OCI-LY3 (cell line): Measurements from ENCODE around the gene MTFR1L.

Experiments used
- CTCF ChIP-seq: fragments of 200-600, 300-600 bp; sonication (generic); IDR thresholded peaks from 2 replicates; pipeline ENCODE4 v1.5.1; 2014; ENCODE audit warnings: antibody characterized with exemption, low read length, low read depth
- EZH2phosphoT487 ChIP-seq: fragments of 200-600 bp; shearing (Covaris generic); IDR thresholded peaks from 2 replicates; pipeline ENCODE4 v1.6.1; 2018; ENCODE audit warnings: antibody characterized with exemption, mixed run types, low read depth

DNA sequence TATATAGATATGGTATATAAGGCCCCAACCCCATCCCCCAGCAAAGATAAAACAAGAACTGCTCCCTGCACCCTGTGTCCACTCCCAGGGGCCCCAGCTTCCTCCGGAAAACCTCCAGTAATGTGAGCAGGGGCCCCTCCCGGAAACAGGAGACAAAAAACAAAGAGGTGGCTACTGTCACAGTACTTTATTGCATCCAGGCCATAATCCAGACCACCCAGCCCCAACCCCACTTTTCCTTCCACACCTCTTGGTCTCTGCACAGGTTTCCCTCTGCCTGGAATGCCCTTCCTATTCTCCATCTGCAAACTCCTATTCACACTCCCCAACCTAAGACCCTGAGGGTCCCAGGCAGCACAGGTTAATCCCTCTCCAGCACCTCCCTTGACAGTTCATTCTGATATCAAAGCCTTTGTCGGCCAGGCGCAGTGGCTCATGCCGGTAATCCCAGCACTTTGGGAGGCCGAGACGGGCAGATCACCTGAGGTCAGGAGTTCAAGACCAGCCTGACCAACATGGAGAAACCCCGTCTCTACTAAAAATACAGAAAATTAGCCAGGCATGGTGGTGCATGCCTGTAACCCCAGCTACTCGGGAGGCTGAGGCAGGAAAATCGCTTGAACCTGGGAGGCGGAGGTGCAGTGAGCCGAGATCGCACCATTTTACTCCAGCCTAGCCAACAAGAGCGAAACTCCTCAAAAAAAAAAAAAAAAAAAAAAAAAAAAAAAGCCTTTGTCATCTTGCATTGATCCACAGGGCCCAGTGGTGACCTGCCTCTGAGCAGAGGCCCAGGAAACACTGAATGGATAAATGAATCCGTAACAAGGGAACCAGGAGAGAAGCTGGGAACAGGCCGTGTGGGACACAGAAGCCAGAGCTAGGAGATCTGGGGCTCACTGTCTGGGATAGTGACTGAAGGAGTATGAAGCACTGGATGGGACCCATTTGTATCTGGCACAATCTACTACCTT is 41.8 kb downstream of the MTFR1L start:
- no peak for TF ChIP-seq CTCF
- TF ChIP-seq EZH2phosphoT487, result no peak
